Astrocyte of the spinal cord (primary cell): ENCODE results near the gene SNAP29.
"Not testable (repeated sequence)": the region's sequence is repeated elsewhere in the genome, so short reads cannot be mapped to it uniquely, and the experiment has no call there.

ENCODE experiments used
- DNase-seq: peaks from one replicate; pipeline ENCODE4 v3.0.0; 2011; ENCODE audit warnings: low read depth, low spot score
- H3K4me3 ChIP-seq: 2 replicates; pipeline ENCODE4 v1.5.1; 2011; ENCODE audit warnings: low read depth, mild to moderate bottlenecking, low read length, moderate library complexity
- in situ Hi-C: cut with HindIII; loops from 2 replicates; pipeline ENCODE4 v1.10.0; 2017; ENCODE audit warnings: low sequenced_read_pairs
- TF ChIP-seq, protein P1 (sequence below): IDR thresholded peaks from 2 replicates; pipeline ENCODE4 v1.5.1; 2012; ENCODE audit warnings: low read depth, mild to moderate bottlenecking, low read length, inconsistent platforms

Gene SNAP29

DNA sequence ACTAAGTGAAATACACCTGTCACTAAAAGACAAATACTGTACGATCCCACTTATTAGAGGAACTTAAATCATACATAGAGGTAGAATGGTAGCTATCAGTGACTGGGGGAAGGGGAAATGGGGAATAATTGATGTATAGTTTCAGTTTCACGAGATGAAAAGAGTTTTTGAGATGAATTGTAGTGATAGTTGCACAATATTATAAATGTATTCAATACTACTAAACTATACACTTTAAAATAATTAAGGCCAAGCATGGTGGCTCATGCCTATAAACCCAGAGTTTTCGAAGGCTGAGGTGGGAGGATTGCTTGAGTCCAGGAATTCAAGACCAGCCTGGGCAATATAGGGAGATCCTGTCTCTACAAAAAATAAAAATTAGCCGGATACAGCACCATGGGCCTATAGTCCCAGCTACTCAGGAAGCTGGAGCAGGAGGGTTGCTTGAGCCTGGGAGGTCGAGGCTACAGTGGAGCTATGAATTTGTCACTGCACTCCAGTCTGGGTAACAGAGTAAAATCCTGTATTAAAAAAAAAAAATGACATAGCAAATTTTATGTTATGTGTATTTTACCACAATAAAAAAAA, 44.5 kb upstream of the SNAP29 start:
- TF ChIP-seq, protein P1, sequence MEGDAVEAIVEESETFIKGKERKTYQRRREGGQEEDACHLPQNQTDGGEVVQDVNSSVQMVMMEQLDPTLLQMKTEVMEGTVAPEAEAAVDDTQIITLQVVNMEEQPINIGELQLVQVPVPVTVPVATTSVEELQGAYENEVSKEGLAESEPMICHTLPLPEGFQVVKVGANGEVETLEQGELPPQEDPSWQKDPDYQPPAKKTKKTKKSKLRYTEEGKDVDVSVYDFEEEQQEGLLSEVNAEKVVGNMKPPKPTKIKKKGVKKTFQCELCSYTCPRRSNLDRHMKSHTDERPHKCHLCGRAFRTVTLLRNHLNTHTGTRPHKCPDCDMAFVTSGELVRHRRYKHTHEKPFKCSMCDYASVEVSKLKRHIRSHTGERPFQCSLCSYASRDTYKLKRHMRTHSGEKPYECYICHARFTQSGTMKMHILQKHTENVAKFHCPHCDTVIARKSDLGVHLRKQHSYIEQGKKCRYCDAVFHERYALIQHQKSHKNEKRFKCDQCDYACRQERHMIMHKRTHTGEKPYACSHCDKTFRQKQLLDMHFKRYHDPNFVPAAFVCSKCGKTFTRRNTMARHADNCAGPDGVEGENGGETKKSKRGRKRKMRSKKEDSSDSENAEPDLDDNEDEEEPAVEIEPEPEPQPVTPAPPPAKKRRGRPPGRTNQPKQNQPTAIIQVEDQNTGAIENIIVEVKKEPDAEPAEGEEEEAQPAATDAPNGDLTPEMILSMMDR = no peak
- DNase-seq = no peak
- H3K4me3 ChIP-seq = no peak overlapping the region
- in situ Hi-C loops = no loop called here

DNA sequence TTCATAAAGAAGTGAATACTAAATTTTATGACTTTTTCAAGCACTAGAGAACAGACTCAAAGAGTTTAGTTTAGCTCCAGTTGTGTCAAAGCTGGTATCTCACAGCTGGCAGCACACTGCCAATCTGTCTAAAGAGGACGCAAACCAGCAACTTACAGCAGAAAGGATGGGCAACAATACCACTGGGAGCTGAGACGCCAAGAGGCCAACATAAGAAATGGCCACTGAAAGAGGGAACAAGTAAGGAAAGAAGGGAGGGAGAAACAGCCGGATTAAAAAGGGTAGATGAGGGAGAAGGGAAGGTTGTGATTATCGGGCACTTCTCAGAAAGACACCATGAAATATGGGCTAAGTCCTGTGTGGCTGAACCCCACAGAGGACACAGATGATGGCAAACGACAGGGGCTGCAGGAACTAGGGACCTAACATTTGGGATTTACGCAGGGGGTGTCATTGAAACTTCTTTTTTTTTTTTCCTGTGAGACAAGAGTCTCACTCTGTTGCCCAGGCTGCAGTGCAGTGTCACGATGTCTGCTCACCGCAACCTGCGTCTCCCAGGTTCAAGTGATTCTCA, 43.2 kb upstream of the SNAP29 start:
- in situ Hi-C loops = no loop called here

DNA sequence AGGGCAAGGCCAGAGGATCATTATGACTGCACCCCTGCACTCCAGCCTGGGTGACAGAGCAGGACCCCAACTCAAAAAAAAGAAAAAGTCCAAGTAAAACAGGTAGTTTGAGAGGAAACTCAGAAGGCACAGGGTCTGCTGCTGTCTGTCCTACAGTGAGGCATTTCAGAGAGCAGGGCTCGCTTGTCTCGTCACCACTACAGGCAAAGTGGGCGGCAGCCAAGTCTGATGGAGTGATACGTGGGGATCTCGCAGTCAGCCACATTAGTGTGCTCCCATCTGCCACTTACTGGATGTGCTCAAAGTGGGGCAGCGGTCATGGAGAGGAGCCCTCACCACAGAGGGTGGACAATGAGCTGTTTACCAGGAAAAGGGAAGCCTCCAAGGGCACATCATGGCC, 42.2 kb upstream of the SNAP29 start:
- no peak overlapping the region for H3K4me3 ChIP-seq
- DNase-seq = no peak
- TF ChIP-seq, protein P1 = no peak
- in situ Hi-C loops = no loop called here

More for the DNA sequence above, 43.2 kb upstream of the SNAP29 start:
- no peak for DNase-seq
- TF ChIP-seq, protein P1 = no peak
- H3K4me3 ChIP-seq = no peak overlapping the region

DNA sequence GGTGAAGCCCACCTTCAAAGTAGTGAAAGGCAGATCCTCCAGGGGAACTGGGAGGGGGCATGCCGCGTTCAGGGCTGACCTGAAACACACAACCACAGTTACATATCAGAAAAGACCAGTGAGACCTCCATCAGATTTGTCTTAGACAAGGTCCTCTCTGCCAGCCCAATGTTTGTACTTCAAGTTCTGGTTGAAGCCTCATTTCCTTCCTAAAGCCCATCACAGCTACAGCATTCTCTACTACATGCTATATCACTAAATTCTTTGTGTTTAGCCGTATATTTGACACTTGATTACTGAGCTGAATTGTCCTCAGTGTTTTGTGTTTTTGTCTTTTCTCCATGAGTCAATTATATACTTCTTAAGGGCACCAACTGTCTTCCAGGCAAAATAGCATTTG, 40.3 kb upstream of the SNAP29 start:
- TF ChIP-seq, protein P1 = no peak
- H3K4me3 ChIP-seq = no peak overlapping the region
- in situ Hi-C loops = no loop called here
- no peak for DNase-seq

DNA sequence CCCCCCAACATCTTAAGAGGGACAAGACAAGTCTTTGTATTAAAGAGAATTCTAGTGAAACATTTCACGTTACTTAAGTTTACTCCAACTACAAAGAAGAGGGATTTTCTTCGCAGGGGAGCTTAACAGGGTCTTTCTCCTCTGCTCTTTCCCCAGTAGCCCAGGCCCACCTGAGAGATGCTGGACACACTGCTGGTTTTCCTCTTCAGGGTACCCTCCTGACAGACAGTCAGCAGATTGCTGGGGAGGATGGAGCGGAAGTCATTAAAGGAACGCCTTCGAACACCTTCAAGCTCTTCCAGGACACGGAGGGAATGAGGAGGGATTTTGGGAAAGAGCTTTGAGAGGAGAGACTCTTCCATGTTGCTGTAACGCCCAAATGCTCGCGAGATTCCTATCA, 39.3 kb upstream of the SNAP29 start:
- in situ Hi-C loops = no loop called here
- TF ChIP-seq, protein P1 = no peak
- H3K4me3 ChIP-seq = no peak overlapping the region
- DNase-seq = no peak

DNA sequence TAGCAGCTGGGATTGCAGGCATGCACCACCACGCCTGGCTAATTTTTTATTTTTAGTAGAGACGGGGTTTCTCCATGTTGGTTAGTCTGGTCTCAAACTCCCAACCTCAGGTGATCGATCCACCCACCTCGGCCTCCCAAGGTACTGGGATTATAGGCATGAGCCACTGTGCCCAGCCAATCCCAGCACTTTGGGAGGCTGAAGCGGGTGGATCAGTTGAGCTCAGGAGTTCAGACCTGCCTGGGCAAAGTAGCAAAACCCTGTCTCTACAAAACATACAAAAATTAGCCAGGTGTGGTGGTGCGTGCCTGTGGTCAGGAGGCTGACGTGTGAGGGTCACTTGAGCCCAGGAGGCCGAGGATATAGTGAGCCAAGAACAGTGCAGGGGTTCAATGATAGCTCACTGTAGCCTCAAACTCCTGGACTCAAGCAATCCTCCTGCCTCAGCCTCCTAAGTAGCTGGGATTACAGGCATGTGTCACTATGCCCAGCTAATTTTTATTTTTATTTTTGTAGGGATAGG, 37.0 kb upstream of the SNAP29 start:
- DNase-seq, H3K4me3 ChIP-seq, in situ Hi-C loops: not testable (repeated sequence)

DNA sequence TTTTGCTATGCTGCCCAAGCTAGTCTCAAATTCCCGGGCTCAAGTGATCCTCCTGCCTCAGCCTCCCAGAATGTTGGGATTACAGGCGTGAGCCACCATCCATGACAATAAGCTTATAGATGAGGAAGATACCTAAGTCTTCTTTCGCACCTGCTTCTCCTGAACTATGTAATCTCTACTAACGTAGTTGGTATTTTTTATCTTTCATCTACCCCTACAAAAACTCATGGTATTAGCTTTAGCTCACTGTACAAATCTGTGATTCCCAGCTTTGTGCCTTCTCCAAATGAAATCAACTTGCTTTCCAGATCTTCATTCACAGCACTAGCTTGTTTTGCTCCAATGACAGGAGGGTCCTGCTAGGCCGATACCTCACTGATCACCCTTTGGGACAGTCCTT, 36.6 kb upstream of the SNAP29 start:
- in situ Hi-C loops = no loop called here
- TF ChIP-seq, protein P1 = no peak
- no peak overlapping the region for H3K4me3 ChIP-seq
- no peak for DNase-seq
